ENCODE results near the gene MTFR1L. TPM values are rescaled to one million over a fixed set of nuclear protein-coding genes. Genes with fewer than 3 reads are reported as not detected.

MTFR1L gene
- total RNA-seq, 3 donors from 2014 or later, result 71.6 to 79.2 (median 75.4) TPM

DNA sequence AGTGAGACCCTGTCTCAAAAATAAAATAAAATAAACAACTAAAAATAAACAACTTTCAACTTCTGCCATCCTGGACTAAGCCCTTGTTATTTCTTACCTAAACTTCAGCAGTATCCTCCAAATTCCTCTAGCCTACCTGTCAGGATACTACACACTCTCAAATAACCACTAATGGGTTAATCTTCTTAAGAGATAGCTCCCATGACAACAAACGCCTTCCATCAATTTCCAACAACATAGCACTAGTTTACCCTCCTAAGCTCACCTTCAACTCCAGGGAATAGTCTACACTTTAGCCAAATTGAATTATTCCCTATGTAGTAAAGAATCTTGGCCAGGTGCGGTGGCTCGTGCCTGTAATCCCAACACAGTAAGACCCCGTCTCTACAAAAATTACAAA, 28.2 kb downstream of the MTFR1L start:
- intact Hi-C loops (cut with DNase I; ENCODE audit: low total_unique reads), result no loop called here
- Histone ChIP-seq H3K27me3 (no peaks in the 10 kb centered on the region), H3K36me3 (no peaks in the 10 kb centered on the region), H3K4me1 (no peaks in the 10 kb centered on the region), H3K4me3 (no peak overlapping the region), H3K9me3 (no peaks in the 10 kb centered on the region), H3K27ac (no peak overlapping the region)
- DNase-seq (ENCODE audit: low spot score in 2 of 2), result no peak
- TF ChIP-seq POLR2AphosphoS5 (IDR thresholded peaks at IDR 0.05) (no peak), POLR2A (IDR thresholded peaks at IDR 0.05) (no peak)
- TF ChIP-seq, protein P1, sequence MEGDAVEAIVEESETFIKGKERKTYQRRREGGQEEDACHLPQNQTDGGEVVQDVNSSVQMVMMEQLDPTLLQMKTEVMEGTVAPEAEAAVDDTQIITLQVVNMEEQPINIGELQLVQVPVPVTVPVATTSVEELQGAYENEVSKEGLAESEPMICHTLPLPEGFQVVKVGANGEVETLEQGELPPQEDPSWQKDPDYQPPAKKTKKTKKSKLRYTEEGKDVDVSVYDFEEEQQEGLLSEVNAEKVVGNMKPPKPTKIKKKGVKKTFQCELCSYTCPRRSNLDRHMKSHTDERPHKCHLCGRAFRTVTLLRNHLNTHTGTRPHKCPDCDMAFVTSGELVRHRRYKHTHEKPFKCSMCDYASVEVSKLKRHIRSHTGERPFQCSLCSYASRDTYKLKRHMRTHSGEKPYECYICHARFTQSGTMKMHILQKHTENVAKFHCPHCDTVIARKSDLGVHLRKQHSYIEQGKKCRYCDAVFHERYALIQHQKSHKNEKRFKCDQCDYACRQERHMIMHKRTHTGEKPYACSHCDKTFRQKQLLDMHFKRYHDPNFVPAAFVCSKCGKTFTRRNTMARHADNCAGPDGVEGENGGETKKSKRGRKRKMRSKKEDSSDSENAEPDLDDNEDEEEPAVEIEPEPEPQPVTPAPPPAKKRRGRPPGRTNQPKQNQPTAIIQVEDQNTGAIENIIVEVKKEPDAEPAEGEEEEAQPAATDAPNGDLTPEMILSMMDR (IDR thresholded peaks at IDR 0.05), result no peak

DNA sequence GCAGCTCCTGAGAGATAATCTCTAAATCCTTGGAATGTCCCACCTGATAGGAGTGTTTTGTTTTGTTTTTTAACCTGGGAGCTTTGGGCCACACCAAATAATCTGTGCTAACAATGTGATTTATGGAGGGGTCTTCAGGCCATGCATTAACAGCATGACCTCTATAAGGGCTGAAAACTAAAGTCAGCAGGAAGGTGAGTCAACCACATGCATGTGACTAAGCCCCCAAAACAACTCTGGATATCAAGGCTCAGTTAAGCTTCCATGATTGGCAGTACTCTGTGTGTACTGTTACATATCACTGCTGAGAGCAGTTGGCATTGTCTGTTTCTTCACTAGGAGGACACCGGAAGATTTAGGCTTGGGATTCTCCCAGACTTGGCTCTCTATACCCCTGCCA, 28.8 kb downstream of the MTFR1L start:
- no peak overlapping the region for H3K4me3 ChIP-seq
- no peak overlapping the region for H3K27ac ChIP-seq
- no peak for DNase-seq (ENCODE audit: low spot score in 2 of 2)
- TF ChIP-seq POLR2AphosphoS5 (IDR thresholded peaks at IDR 0.05) (no peak), POLR2A (IDR thresholded peaks at IDR 0.05) (no peak)
- TF ChIP-seq, protein P1 (IDR thresholded peaks at IDR 0.05), result no peak
- H3K36me3 ChIP-seq, result no peaks in the 10 kb centered on the region
- H3K4me1 ChIP-seq, result no peaks in the 10 kb centered on the region
- intact Hi-C loops (cut with DNase I; ENCODE audit: low total_unique reads), result no loop called here
- no peaks in the 10 kb centered on the region for H3K9me3 ChIP-seq
- H3K27me3 ChIP-seq, result no peaks in the 10 kb centered on the region

DNA sequence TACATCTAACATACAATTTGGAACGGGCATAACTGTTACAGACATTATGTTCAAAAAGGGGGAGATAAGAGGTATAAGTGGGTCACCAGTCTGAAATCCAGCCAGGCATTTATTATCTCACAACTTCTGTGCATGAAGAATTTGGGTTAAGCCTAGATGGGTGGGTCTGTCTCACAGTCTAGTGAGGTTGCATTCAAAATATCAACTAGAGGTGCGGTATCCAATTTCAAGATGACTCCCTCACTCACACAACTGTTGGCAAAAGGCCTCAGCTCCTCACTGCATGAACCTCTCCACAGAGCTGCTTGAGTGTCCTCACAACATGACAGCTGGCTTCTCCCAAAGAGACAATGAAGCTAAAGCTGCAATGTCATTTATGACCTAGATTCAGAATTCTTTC, 34.8 kb downstream of the MTFR1L start:
- no peak for DNase-seq (ENCODE audit: low spot score in 2 of 2)
- Histone ChIP-seq H3K27ac (no peak overlapping the region), H3K4me1 (peaks cover 0 to 4% of the 10 kb centered on the region in 2 donors), H3K27me3 (no peaks in the 10 kb centered on the region), H3K9me3 (no peaks in the 10 kb centered on the region), H3K4me3 (no peak overlapping the region), H3K36me3 (no peaks in the 10 kb centered on the region)
- TF ChIP-seq POLR2AphosphoS5 (IDR thresholded peaks at IDR 0.05) (no peak), POLR2A (IDR thresholded peaks at IDR 0.05) (no peak)
- TF ChIP-seq, protein P1 (IDR thresholded peaks at IDR 0.05), result no peak
- intact Hi-C loops (cut with DNase I; ENCODE audit: low total_unique reads), result no loop called here

DNA sequence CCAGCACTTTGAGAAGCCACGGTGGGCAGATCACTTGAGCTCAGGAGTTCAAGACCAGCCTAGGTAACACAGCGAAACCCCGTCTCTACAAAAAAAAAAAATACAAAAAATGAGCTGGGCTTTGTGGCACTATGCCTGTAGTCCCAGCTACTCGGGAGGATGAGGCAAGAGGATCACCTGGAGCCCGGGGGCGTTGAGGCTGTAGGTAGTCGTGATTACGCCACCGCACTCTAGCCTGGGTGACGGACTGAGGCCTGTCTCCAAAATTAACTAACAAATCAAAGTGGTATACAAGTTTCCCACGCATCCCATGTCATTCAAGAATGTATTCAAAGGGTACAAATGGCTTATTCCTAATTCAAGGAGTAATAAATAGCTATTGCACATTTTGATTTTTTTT, 37.1 kb downstream of the MTFR1L start:
- no peak overlapping the region for H3K27ac ChIP-seq
- H3K4me1 ChIP-seq, result peaks cover 0 to 4% of the 10 kb centered on the region in 2 donors
- no peak for DNase-seq (ENCODE audit: low spot score in 2 of 2)
- H3K36me3 ChIP-seq, result no peaks in the 10 kb centered on the region
- no peak overlapping the region for H3K4me3 ChIP-seq
- no peaks in the 10 kb centered on the region for H3K27me3 ChIP-seq
- intact Hi-C loops (cut with DNase I; ENCODE audit: low total_unique reads), result no loop called here
- H3K9me3 ChIP-seq, result no peaks in the 10 kb centered on the region
- TF ChIP-seq, protein P1 (IDR thresholded peaks at IDR 0.05), result no peak
- TF ChIP-seq POLR2A (IDR thresholded peaks at IDR 0.05) (no peak), POLR2AphosphoS5 (IDR thresholded peaks at IDR 0.05) (no peak)

DNA sequence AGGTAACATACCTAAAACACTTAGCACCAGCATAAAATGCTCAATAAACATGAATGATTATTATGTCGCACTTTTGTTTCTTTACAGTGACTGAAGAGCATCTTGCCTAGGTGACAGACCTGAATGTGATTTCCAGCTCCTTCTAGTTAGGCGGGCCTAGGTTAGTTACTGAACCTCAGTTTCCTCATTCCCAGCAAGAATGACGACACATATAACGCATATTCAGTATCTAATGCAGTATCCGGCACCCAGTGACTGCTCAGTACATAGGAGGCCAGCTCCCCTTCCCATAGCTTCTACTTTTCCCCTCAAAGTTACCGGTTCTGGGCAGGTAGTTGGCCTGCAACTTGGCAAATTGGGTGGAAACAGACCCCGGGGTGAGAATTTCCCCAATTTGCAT, 38.7 kb downstream of the MTFR1L start:
- H3K9me3 ChIP-seq, result no peaks in the 10 kb centered on the region
- H3K27ac ChIP-seq, result no peak overlapping the region
- intact Hi-C loops (cut with DNase I; ENCODE audit: low total_unique reads), result no loop called here
- no peak for DNase-seq (ENCODE audit: low spot score in 2 of 2)
- H3K4me3 ChIP-seq, result peak overlapping the region; percentile 44 to 69 (median 59)
- no peaks in the 10 kb centered on the region for H3K36me3 ChIP-seq
- no peaks in the 10 kb centered on the region for H3K27me3 ChIP-seq
- H3K4me1 ChIP-seq, result peaks cover 0 to 4% of the 10 kb centered on the region in 2 donors
- TF ChIP-seq POLR2AphosphoS5 (IDR thresholded peaks at IDR 0.05) (no peak), POLR2A (IDR thresholded peaks at IDR 0.05) (no peak)

Measured in breast epithelium (tissue), 4 donors.